Measurements from ENCODE around the gene ABLIM1. TPM values are rescaled to one million over a fixed set of nuclear protein-coding genes. Genes with fewer than 3 reads are reported as not detected.

ABLIM1 gene
- total and polyA plus RNA-seq, 2 of the 13 experiments (the other 11 are each of a cell fraction or from before 2014, with no cell fraction given), result 59.4 to 92.7 TPM

- TF ChIP-seq SPEN (CRISPR knock-in tag; IDR thresholded peaks at IDR 0.05; ENCODE audit: low read depth), result no peak
- TF ChIP-seq ZNF543 (CRISPR knock-in tag; IDR thresholded peaks at IDR 0.05), result no peak
- no peak for TF ChIP-seq PLSCR1 (CRISPR knock-in tag; IDR thresholded peaks at IDR 0.05; ENCODE audit: borderline replicate concordance)
- no peak for TF ChIP-seq REPIN1 (CRISPR knock-in tag; IDR thresholded peaks at IDR 0.05; ENCODE audit: borderline replicate concordance, low read depth)
- no peak for TF ChIP-seq ELK4 (CRISPR knock-in tag; IDR thresholded peaks at IDR 0.05; ENCODE audit: borderline replicate concordance)
- no peak for TF ChIP-seq ZNF776 (CRISPR knock-in tag; IDR thresholded peaks at IDR 0.05)
- no peak for TF ChIP-seq SAFB2 (CRISPR knock-in tag; IDR thresholded peaks at IDR 0.05; ENCODE audit: borderline replicate concordance, low read depth)
- no peak for TF ChIP-seq POGK (CRISPR knock-in tag; conservative IDR thresholded peaks at IDR 0.05)
- TF ChIP-seq NFIC (IDR thresholded peaks at IDR 0.05; ENCODE audit: low read length), result no peak
- no peak for TF ChIP-seq ZNF644 (CRISPR knock-in tag; IDR thresholded peaks at IDR 0.05; ENCODE audit: low read depth)
Observed at GRCh38 chr10:114393886-114394285, 264.2 kb downstream of the ABLIM1 start (continued).

- Histone ChIP-seq H3K4me1 (ENCODE audit: insufficient read depth, low read length) (no peaks in the 10 kb centered on the region), H3K4me3 (replicated peaks in 1 of 3; ENCODE audit: insufficient read depth in 1 of 3, low read depth in 2 of 3, low read length in 3 of 3) (no peak overlapping the region), H3K4me2 (ENCODE audit: low read depth, low read length) (no peak overlapping the region), H3K27ac (ENCODE audit: extremely low read length, insufficient read depth, low read length) (no peak overlapping the region), H2AFZ (ENCODE audit: low read length) (no peak overlapping the region), H3K36me3 (replicated peaks in 1 of 2; ENCODE audit: control insufficient read depth in 1 of 2, insufficient read depth in 2 of 2, low read length in 2 of 2) (no peaks in the 10 kb centered on the region), H3K27me3 (ENCODE audit: control insufficient read depth in 1 of 2, insufficient read depth in 2 of 2, low read length in 2 of 2) (peaks cover 2 to 56% of the 10 kb centered on the region in 2 experiments; a peak in 4 of 5 replicates), H3K79me2 (ENCODE audit: insufficient read depth, low read length) (no peaks in the 10 kb centered on the region), H3K9me3 (ENCODE audit: low read length) (no peaks in the 10 kb centered on the region), H4K20me1 (ENCODE audit: insufficient read depth, low read length) (no peaks in the 10 kb centered on the region), H3K9ac (ENCODE audit: insufficient read depth, low read depth, low read length) (no peak overlapping the region)
- ATAC-seq, result no peak
- ChIA-PET POLR2A (no interaction called here), CTCF (ENCODE audit: low intra/inter-chr PET ratio, low total read pairs) (no interaction called here)
- BruUV-seq (replicated peaks), result no TSS peak
- DNase-seq (ENCODE audit: low spot score), result no peak
- 11% methylated on average over 8 of the region's 11 CpGs for WGBS (ENCODE audit: low lambda C conversion rate)
- no peak for FAIRE-seq
- in situ Hi-C loops (cut with HindIII; ENCODE audit: extremely low pct_ligation_motif_present, low pct_unique_long_range_greater_than_20kb) (no loop called here), intact Hi-C loops (cut with micrococcal nuclease; ENCODE audit: unreplicated experiment) (no loop called here)
- TF ChIP-seq SSRP1 (CRISPR knock-in tag; IDR thresholded peaks at IDR 0.05) (no peak), ZNF556 (CRISPR knock-in tag; IDR thresholded peaks at IDR 0.05; ENCODE audit: borderline replicate concordance) (no peak), RBM22 (optimal IDR thresholded peaks at IDR 0.05; ENCODE audit: low read length) (no peak), HOXA3 (CRISPR knock-in tag; IDR thresholded peaks at IDR 0.05) (no peak), ZBTB25 (CRISPR knock-in tag; IDR thresholded peaks at IDR 0.05) (no peak), RFX5 (IDR thresholded peaks at IDR 0.05; ENCODE audit: low read depth, low read length) (no peak), PHF20 (CRISPR knock-in tag; IDR thresholded peaks at IDR 0.05) (no peak), FOXM1 (CRISPR knock-in tag; IDR thresholded peaks at IDR 0.05) (no peak), MYPOP (CRISPR knock-in tag; IDR thresholded peaks at IDR 0.05) (no peak), HHEX (CRISPR knock-in tag; IDR thresholded peaks at IDR 0.05) (no peak), CHCHD3 (CRISPR knock-in tag; IDR thresholded peaks at IDR 0.05) (no peak)
Observed at GRCh38 chr10:114393482-114393881, 264.6 kb downstream of the ABLIM1 start.

Measured in HepG2 (cell line).